ENCODE measurements around the gene SNRPA.

GRCh38 chr19:40716031-40716481 is 34.9 kb upstream of the SNRPA start:
- no peak for TF ChIP-seq SP1 (IDR thresholded peaks at IDR 0.05)
- no peak for TF ChIP-seq SP1 (CRISPR knock-in tag; IDR thresholded peaks at IDR 0.05)
- no peak for TF ChIP-seq HMGXB4 (CRISPR knock-in tag; IDR thresholded peaks at IDR 0.05; ENCODE audit: borderline replicate concordance in 1 of 2, low read depth in 1 of 2)
- no peak for TF ChIP-seq TOE1 (CRISPR knock-in tag; IDR thresholded peaks at IDR 0.05)
- no peak for TF ChIP-seq KDM1A (CRISPR knock-in tag; IDR thresholded peaks at IDR 0.05)
- no peak for TF ChIP-seq DPF2 (CRISPR knock-in tag; IDR thresholded peaks at IDR 0.05; ENCODE audit: borderline replicate concordance, low read depth)
- no peak for TF ChIP-seq NCOA2 (CRISPR knock-in tag; IDR thresholded peaks at IDR 0.05)
- TF ChIP-seq, protein P1, sequence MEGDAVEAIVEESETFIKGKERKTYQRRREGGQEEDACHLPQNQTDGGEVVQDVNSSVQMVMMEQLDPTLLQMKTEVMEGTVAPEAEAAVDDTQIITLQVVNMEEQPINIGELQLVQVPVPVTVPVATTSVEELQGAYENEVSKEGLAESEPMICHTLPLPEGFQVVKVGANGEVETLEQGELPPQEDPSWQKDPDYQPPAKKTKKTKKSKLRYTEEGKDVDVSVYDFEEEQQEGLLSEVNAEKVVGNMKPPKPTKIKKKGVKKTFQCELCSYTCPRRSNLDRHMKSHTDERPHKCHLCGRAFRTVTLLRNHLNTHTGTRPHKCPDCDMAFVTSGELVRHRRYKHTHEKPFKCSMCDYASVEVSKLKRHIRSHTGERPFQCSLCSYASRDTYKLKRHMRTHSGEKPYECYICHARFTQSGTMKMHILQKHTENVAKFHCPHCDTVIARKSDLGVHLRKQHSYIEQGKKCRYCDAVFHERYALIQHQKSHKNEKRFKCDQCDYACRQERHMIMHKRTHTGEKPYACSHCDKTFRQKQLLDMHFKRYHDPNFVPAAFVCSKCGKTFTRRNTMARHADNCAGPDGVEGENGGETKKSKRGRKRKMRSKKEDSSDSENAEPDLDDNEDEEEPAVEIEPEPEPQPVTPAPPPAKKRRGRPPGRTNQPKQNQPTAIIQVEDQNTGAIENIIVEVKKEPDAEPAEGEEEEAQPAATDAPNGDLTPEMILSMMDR (CRISPR knock-in tag; IDR thresholded peaks at IDR 0.05): no peak
- TF ChIP-seq SIN3A (IDR thresholded peaks at IDR 0.05; ENCODE audit: borderline replicate concordance, low read depth, low read length): no peak; the same call in 1 of the 2 replicates
- no peak for TF ChIP-seq SNAI1 (CRISPR knock-in tag; IDR thresholded peaks at IDR 0.05; ENCODE audit: borderline replicate concordance)
- no peak for TF ChIP-seq ARID3A (IDR thresholded peaks at IDR 0.05; ENCODE audit: low read depth, low read length)
- TF ChIP-seq ZNF850 (CRISPR knock-in tag; conservative IDR thresholded peaks at IDR 0.05): no peak

All from HepG2 (cell line).